HepG2 (cell line): ENCODE measurements around the gene TTBK1. TPM values are rescaled to one million over a fixed set of nuclear protein-coding genes. Genes with fewer than 3 reads are reported as not detected.
A peak's percentile ranks its signal among the peaks of the same experiment; 100 is the strongest.

Experiments
- ATAC-seq: fragments of 200-7000 bp; cut with Tn5 transposase; 3 replicates; pipeline ENCODE4 v1.9.1; 2020; ENCODE audit warnings: mild to moderate bottlenecking, moderate library complexity
- BruUV-seq: library from RNA; stranded (reverse); fragments of 400-500 nt; replicated peaks from 2 replicates; lab custom pipeline; 2021; lab: Mats Ljungman, UMichigan
- CTCF ChIA-PET: fragments of 300-600 bp; formaldehyde crosslinking; extraction: SDS; loops from one replicate; lab custom pipeline; 2021; ENCODE audit warnings: low total read pairs, inconsistent platforms, low intra/inter-chr PET ratio; lab: Yijun Ruan, JAX
- POLR2A ChIA-PET: fragments of 350-600 bp; sonication (Branson Sonifier 250); formaldehyde crosslinking; loops from one replicate; lab custom pipeline; 2020; ENCODE audit warnings: antibody characterized with exemption, inconsistent platforms; lab: Yijun Ruan, JAX
- DNase-seq: peaks from one replicate; pipeline ENCODE4 v3.0.0-alpha.2; 2015; ENCODE audit warnings: low spot score
- FAIRE-seq: peaks from 3 replicates; lab custom pipeline; 2011; peaks lifted over from hg19 to GRCh38; lab: Jason Lieb, UNC
- H2AFZ ChIP-seq: one replicate; pipeline ENCODE4 v1.6.1; 2011; ENCODE audit warnings: low read length, inconsistent platforms
- H3K27ac ChIP-seq: fragments of 300-600 bp; 3 replicates; pipeline ENCODE4 v1.8.0; 2011; ENCODE audit warnings: mixed run types, mild to moderate bottlenecking, mixed read lengths, low read length, inconsistent platforms; ENCODE audit not compliant: insufficient read depth; ENCODE audit errors: extremely low read length
- H3K27me3 ChIP-seq, 2 experiments: fragments of 200-600 bp in 1 of 2; 2 replicates in 1 of 2; 3 replicates in 1 of 2; pipeline versions ENCODE4 v1.6.0 to v1.8.0; 2011; ENCODE audit warnings: low read length in 2 of 2, mild to moderate bottlenecking in 2 of 2, moderate library complexity in 2 of 2, inconsistent platforms in 1 of 2; ENCODE audit not compliant: insufficient read depth in 2 of 2, control insufficient read depth in 1 of 2
- H3K36me3 ChIP-seq, 2 experiments: fragments of 200-600 bp in 1 of 2; replicated peaks in 1 of 2; 2 replicates in 1 of 2; 3 replicates in 1 of 2; pipeline versions ENCODE4 v1.5.1 to v1.8.0; 2011; ENCODE audit warnings: low read length in 2 of 2, inconsistent platforms in 1 of 2; ENCODE audit not compliant: insufficient read depth in 2 of 2, control insufficient read depth in 1 of 2
- H3K4me1 ChIP-seq: 2 replicates; pipeline ENCODE4 v1.5.1; 2012; ENCODE audit warnings: low read length, inconsistent platforms; ENCODE audit not compliant: insufficient read depth
- H3K4me2 ChIP-seq: 2 replicates; pipeline ENCODE4 v1.6.0; 2011; ENCODE audit warnings: low read depth, low read length, inconsistent platforms
- H3K4me3 ChIP-seq, 3 experiments: fragments of 200-600 bp in 1 of 3; sonication (generic), shearing (Covaris generic) in 1 of 3; replicated peaks in 1 of 3; 2 replicates each; pipeline ENCODE4 v1.5.1; 2011 to 2016; ENCODE audit warnings: low read length in 3 of 3, inconsistent platforms in 2 of 3, low read depth in 2 of 3, mild to moderate bottlenecking in 2 of 3, control low read depth in 1 of 3, mixed read lengths in 1 of 3; ENCODE audit not compliant: insufficient read depth in 1 of 3
- H3K79me2 ChIP-seq: one replicate; pipeline ENCODE4 v1.6.1; 2011; ENCODE audit warnings: low read length, inconsistent platforms; ENCODE audit not compliant: insufficient read depth
- H3K9ac ChIP-seq: 2 replicates; pipeline ENCODE4 v1.6.0; 2011; ENCODE audit warnings: mild to moderate bottlenecking, low read depth, low read length, inconsistent platforms; ENCODE audit not compliant: insufficient read depth
- H3K9me3 ChIP-seq: 2 replicates; pipeline ENCODE4 v1.5.1; 2012; ENCODE audit warnings: mild to moderate bottlenecking, low read length
- H4K20me1 ChIP-seq: 2 replicates; pipeline ENCODE4 v1.6.0; 2011; ENCODE audit warnings: inconsistent platforms, mild to moderate bottlenecking, low read length, moderate library complexity; ENCODE audit not compliant: insufficient read depth
- CHCHD3 ChIP-seq: sonication (generic); formaldehyde crosslinking; IDR thresholded peaks from 2 replicates; pipeline ENCODE4 v1.8.0; 2022; ENCODE audit warnings: mild to moderate bottlenecking, missing genetic modification reagents, moderate library complexity
- HIVEP1 ChIP-seq: sonication (generic); formaldehyde crosslinking; IDR thresholded peaks from 2 replicates; pipeline ENCODE4 v1.4.0; 2020; ENCODE audit warnings: mild to moderate bottlenecking, missing genetic modification reagents
- KDM1A ChIP-seq: IDR thresholded peaks from 2 replicates; pipeline ENCODE4 v1.6.1; 2016; ENCODE audit warnings: missing compliant biosample characterization
- KLF11 ChIP-seq: IDR thresholded peaks from 2 replicates; pipeline ENCODE4 v1.6.1; 2016; ENCODE audit warnings: missing compliant biosample characterization
- NRL ChIP-seq: sonication (generic); formaldehyde crosslinking; IDR thresholded peaks from 2 replicates; pipeline ENCODE4 v1.5.0; 2020; ENCODE audit warnings: missing genetic modification reagents, mild to moderate bottlenecking, moderate library complexity, borderline replicate concordance
- PAWR ChIP-seq: sonication (generic); formaldehyde crosslinking; IDR thresholded peaks from 2 replicates; pipeline ENCODE4 v1.4.0; 2020; ENCODE audit warnings: missing genetic modification reagents, mild to moderate bottlenecking, borderline replicate concordance
- RAD21 ChIP-seq: fragments of 450-650 bp; formaldehyde crosslinking; IDR thresholded peaks from 2 replicates; pipeline ENCODE4 v1.5.0; 2020; ENCODE audit warnings: mild to moderate bottlenecking
- RBAK ChIP-seq: sonication (generic); formaldehyde crosslinking; IDR thresholded peaks from 2 replicates; pipeline ENCODE4 v1.5.1; 2020; ENCODE audit warnings: mild to moderate bottlenecking, missing genetic modification reagents
- RFX3 ChIP-seq: IDR thresholded peaks from 2 replicates; pipeline ENCODE4 v1.6.1; 2016; ENCODE audit warnings: missing biosample characterization, missing genetic modification reagents
- SNRNP70 ChIP-seq: fragments of 200-400 bp; formaldehyde crosslinking; IDR thresholded peaks from 2 replicates; pipeline ENCODE4 v1.6.1; 2017; ENCODE audit warnings: mild to moderate bottlenecking, low read depth, low read length, moderate library complexity
- ZNF460 ChIP-seq: sonication (generic); formaldehyde crosslinking; IDR thresholded peaks from 2 replicates; pipeline ENCODE4 v1.5.1; 2020; ENCODE audit warnings: missing genetic modification reagents, mild to moderate bottlenecking, borderline replicate concordance
- ZNF468 ChIP-seq: sonication (generic); formaldehyde crosslinking; IDR thresholded peaks from 2 replicates; pipeline ENCODE4 v1.8.0; 2022; ENCODE audit warnings: mild to moderate bottlenecking, moderate library complexity, missing genetic modification reagents
- ZNF550 ChIP-seq: sonication (generic); formaldehyde crosslinking; IDR thresholded peaks from 2 replicates; pipeline ENCODE4 v1.4.0; 2020; ENCODE audit warnings: mild to moderate bottlenecking, missing genetic modification reagents, borderline replicate concordance
- ZNF615 ChIP-seq: sonication (generic); formaldehyde crosslinking; IDR thresholded peaks from 2 replicates; pipeline ENCODE4 v1.5.0; 2020; ENCODE audit warnings: mild to moderate bottlenecking, missing genetic modification reagents, borderline replicate concordance
- ZNF747 ChIP-seq: sonication (generic); formaldehyde crosslinking; IDR thresholded peaks from 2 replicates; pipeline ENCODE4 v1.8.1; 2023; ENCODE audit warnings: missing genetic modification reagents, mild to moderate bottlenecking, borderline replicate concordance
- ZNF788 ChIP-seq: sonication (generic); formaldehyde crosslinking; IDR thresholded peaks from 2 replicates; pipeline ENCODE4 v1.5.0; 2020; ENCODE audit warnings: mild to moderate bottlenecking, missing genetic modification reagents, borderline replicate concordance
- WGBS: methylation state at CpG from one replicate; pipeline ENCODE4 v1.1.6; 2017; ENCODE audit warnings: low lambda C conversion rate; 5-methylcytosine and 5-hydroxymethylcytosine counted together
- in situ Hi-C: cut with HindIII; loops from 2 replicates; pipeline ENCODE4 v1.10.0; 2017; ENCODE audit warnings: low pct_unique_long_range_greater_than_20kb; ENCODE audit not compliant: extremely low pct_ligation_motif_present
- intact Hi-C: fragments of 100-400 bp; cut with micrococcal nuclease; formaldehyde crosslinking; loops from one replicate; pipeline ENCODE4 v1.10.0; 2022; ENCODE audit not compliant: unreplicated experiment
- polyA plus RNA-seq, 8 experiments: library from polyadenylated mRNA; depleted of rRNA in 3 of 8; stranded (reverse) in 7 of 8; unstranded in 1 of 8; fragments of >200 nt; fragmentation: Illumina TruSeq in 4 of 8; extraction: Trizol in 4 of 8; gene quantifications; 2 replicates each; pipeline versions ENCODE4 v1.2.1 to v1.2.3, GENCODE V29; 2011 to 2016; ENCODE audit warnings: low read depth in 4 of 8, missing spikeins in 1 of 8, mixed read lengths in 1 of 8; ENCODE audit not compliant: insufficient read depth in 1 of 8
- total RNA-seq, 5 experiments: library from RNA; depleted of rRNA; stranded (reverse); fragments of >200 nt; fragmentation: Illumina TruSeq; extraction: Trizol; gene quantifications; 2 replicates each; pipeline ENCODE4 v1.2.3, GENCODE V29; 2016; ENCODE audit warnings: low read depth in 1 of 5
- TF ChIP-seq, protein P1 (sequence below): sonication (generic); formaldehyde crosslinking; IDR thresholded peaks from 2 replicates; pipeline ENCODE4 v1.8.0; 2022; ENCODE audit warnings: mild to moderate bottlenecking, missing genetic modification reagents, moderate library complexity
- TF ChIP-seq, protein P2 (sequence below): IDR thresholded peaks from 2 replicates; pipeline ENCODE4 v1.6.1; 2012; ENCODE audit warnings: low read depth, low read length, improper control_type of control experiment
- TF ChIP-seq, protein P3 (sequence below): sonication (generic); formaldehyde crosslinking; IDR thresholded peaks from 2 replicates; pipeline ENCODE4 v1.4.0; 2020; ENCODE audit warnings: missing genetic modification reagents, low read depth, mild to moderate bottlenecking, borderline replicate concordance
- TF ChIP-seq, protein P4 (sequence below): sonication (generic); formaldehyde crosslinking; IDR thresholded peaks from 2 replicates; pipeline ENCODE4 v1.8.1; 2023; ENCODE audit warnings: missing genetic modification reagents, mild to moderate bottlenecking, borderline replicate concordance

The TTBK1 gene
- total and polyA plus RNA-seq, 2 of the 13 experiments (the other 11 are each of a cell fraction or from before 2014, with no cell fraction given): 0.24 to 0.33 TPM

DNA sequence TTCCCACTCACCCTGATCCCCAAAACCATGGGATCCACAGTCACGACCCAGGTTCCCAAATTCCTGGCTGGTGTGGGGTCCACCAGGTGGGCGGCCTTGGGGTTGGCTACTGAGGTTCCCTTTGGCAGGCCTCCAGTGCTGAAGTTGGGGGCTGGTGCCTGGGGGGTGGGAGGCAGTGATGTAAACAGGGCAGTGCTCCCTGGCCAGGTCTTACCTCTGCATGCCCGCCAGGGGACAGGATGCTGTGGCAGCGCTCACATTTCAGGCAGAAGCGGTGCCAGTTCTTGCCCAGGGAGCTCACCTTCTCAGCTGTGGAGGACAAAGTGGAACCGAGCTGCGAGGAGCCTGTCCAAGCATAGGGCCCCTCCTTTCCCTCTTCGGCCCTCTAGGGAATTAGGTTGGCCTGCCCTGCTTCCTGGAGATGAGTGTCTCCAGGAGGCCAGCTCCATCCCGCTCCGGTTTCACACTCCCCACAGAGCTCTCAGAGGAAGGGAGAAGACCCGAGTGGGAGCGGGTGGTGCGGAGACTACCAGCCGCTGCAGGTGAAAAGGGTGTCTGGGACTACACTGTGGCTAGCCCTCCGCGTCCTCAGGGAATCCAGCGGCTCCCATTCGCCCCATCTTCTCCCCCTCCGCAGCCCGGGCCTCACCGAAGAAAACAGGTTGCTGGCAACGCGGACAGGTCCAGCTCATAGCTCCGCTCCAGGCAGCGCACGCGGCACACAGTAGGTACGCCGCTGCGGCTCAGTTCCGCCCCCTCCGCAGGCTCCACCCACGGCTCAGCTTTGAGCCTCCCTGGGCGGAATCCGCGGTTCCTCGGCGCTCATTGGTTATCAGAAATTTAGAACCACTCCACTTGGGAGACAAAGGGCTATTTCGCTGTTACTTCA lies 65.1 kb downstream of the TTBK1 start, which contains the start of gene CRIP3:
CRIP3 (minus strand) TSS at position 726 of the 889 bp plus-strand sequence; CDS start at position 692, 34 bp downstream.
- H3K9me3 ChIP-seq: no peaks in the 10 kb centered on the region
- peak; percentile 60 for FAIRE-seq
- H3K4me3 ChIP-seq: peak within 1 kb of the TSS; percentile 38 to 70 (median 43)
- H2AFZ ChIP-seq: peak within 1 kb of the TSS; percentile 79
- 24% methylated on average over 15 of the region's 39 CpGs for WGBS
- ChIA-PET CTCF (interaction anchor here (1.1 kb wide), 1 partner anchor 47 kb away, joined by 4 read pairs; no protein-coding TSS in a partner anchor), POLR2A (interaction anchor here (0.9 to 3.1 kb wide), 5 partner anchors 11 to 62 kb away, joined by 4 to 28 read pairs (median 8); partner anchors contain the start of gene SLC22A7)
- peak within 1 kb of the TSS; percentile 82 for H3K4me2 ChIP-seq
- H3K79me2 ChIP-seq: no peaks in the 10 kb centered on the region
- no peak within 1 kb of the TSS for H3K27ac ChIP-seq
- H3K4me1 ChIP-seq: peaks cover 43% of the 10 kb centered on the region
- H4K20me1 ChIP-seq: no peaks in the 10 kb centered on the region
- in situ Hi-C loops: no loop called here
- peak within 1 kb of the TSS; percentile 43 for H3K9ac ChIP-seq
- ATAC-seq: peak; percentile 69
- H3K27me3 ChIP-seq: no peaks in the 10 kb centered on the region
- no peaks in the 10 kb centered on the region for H3K36me3 ChIP-seq
- intact Hi-C loops: no loop called here
- no peak for DNase-seq
- BruUV-seq: no TSS peak
- TF ChIP-seq ZNF468 (CRISPR knock-in tag): no peak
- TF ChIP-seq ZNF460 (CRISPR knock-in tag): no peak
- no peak for TF ChIP-seq KDM1A (CRISPR knock-in tag)
- TF ChIP-seq, protein P1, sequence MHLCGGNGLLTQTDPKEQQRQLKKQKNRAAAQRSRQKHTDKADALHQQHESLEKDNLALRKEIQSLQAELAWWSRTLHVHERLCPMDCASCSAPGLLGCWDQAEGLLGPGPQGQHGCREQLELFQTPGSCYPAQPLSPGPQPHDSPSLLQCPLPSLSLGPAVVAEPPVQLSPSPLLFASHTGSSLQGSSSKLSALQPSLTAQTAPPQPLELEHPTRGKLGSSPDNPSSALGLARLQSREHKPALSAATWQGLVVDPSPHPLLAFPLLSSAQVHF: no peak
- TF ChIP-seq, protein P2, sequence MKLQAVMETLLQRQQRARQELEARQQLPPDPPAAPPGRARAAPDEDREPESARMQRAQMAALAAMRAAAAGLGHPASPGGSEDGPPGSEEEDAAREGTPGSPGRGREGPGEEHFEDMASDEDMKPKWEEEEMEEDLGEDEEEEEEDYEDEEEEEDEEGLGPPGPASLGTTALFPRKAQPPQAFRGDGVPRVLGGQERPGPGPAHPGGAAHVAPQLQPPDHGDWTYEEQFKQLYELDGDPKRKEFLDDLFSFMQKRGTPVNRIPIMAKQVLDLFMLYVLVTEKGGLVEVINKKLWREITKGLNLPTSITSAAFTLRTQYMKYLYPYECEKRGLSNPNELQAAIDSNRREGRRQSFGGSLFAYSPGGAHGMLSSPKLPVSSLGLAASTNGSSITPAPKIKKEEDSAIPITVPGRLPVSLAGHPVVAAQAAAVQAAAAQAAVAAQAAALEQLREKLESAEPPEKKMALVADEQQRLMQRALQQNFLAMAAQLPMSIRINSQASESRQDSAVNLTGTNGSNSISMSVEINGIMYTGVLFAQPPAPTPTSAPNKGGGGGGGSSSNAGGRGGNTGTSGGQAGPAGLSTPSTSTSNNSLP: no peak
- TF ChIP-seq, protein P3, sequence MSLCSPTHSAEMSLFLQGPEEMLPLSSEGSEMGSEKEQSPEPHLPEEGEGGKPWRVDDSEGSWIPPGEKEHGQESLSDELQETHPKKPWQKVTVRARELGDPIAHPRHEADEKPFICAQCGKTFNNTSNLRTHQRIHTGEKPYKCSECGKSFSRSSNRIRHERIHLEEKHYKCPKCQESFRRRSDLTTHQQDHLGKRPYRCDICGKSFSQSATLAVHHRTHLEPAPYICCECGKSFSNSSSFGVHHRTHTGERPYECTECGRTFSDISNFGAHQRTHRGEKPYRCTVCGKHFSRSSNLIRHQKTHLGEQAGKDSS (CRISPR knock-in tag): no peak
- 0 out of 2 replicates have a peak, but pooled peaks have one; percentile 5 for TF ChIP-seq RFX3 (CRISPR knock-in tag)
- no peak for TF ChIP-seq ZNF747
- peak; percentile 89; the same call in 1 of the 2 replicates for TF ChIP-seq NRL (CRISPR knock-in tag)
- TF ChIP-seq PAWR (CRISPR knock-in tag): no peak
- TF ChIP-seq, protein P4, sequence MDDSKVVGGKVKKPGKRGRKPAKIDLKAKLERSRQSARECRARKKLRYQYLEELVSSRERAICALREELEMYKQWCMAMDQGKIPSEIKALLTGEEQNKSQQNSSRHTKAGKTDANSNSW (CRISPR knock-in tag): no peak
- TF ChIP-seq SNRNP70: no peak
- no peak for TF ChIP-seq KLF11 (CRISPR knock-in tag)
- TF ChIP-seq HIVEP1 (CRISPR knock-in tag): 0 out of 2 replicates have a peak, but pooled peaks have one; percentile 35
- TF ChIP-seq RBAK (CRISPR knock-in tag): 0 out of 2 replicates have a peak, but pooled peaks have one; percentile 8
- TF ChIP-seq ZNF615 (CRISPR knock-in tag): no peak
- TF ChIP-seq CHCHD3 (CRISPR knock-in tag): no peak
- 0 out of 2 replicates have a peak, but pooled peaks have one; percentile 44 for TF ChIP-seq ZNF550 (CRISPR knock-in tag)
- 0 out of 2 replicates have a peak, but pooled peaks have one; percentile 17 for TF ChIP-seq RAD21 (CRISPR knock-in tag)
- TF ChIP-seq ZNF788 (CRISPR knock-in tag): no peak; the same call in 1 of the 2 replicates
